ENCODE measurements around the gene SPATA18.

Gene SPATA18

GRCh38 chr4:52099860-52100461, 48.9 kb downstream of the SPATA18 start:
- TF ChIP-seq, protein P1, sequence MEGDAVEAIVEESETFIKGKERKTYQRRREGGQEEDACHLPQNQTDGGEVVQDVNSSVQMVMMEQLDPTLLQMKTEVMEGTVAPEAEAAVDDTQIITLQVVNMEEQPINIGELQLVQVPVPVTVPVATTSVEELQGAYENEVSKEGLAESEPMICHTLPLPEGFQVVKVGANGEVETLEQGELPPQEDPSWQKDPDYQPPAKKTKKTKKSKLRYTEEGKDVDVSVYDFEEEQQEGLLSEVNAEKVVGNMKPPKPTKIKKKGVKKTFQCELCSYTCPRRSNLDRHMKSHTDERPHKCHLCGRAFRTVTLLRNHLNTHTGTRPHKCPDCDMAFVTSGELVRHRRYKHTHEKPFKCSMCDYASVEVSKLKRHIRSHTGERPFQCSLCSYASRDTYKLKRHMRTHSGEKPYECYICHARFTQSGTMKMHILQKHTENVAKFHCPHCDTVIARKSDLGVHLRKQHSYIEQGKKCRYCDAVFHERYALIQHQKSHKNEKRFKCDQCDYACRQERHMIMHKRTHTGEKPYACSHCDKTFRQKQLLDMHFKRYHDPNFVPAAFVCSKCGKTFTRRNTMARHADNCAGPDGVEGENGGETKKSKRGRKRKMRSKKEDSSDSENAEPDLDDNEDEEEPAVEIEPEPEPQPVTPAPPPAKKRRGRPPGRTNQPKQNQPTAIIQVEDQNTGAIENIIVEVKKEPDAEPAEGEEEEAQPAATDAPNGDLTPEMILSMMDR (IDR thresholded peaks at IDR 0.05; ENCODE audit: low read depth, low read length) = no peak
- Histone ChIP-seq H3K36me3 (no peaks in the 10 kb centered on the region; the same call in 1 of the 2 replicates), H3K27ac (no peak overlapping the region), H3K4me3 (ENCODE audit: low read depth, low read length) (no peak overlapping the region), H3K27me3 (ENCODE audit: insufficient read depth, low read depth, severe bottlenecking) (peaks cover 1% of the 10 kb centered on the region), H3K9me3 (ENCODE audit: severe bottlenecking) (no peaks in the 10 kb centered on the region)
- no peak for DNase-seq

DNA sequence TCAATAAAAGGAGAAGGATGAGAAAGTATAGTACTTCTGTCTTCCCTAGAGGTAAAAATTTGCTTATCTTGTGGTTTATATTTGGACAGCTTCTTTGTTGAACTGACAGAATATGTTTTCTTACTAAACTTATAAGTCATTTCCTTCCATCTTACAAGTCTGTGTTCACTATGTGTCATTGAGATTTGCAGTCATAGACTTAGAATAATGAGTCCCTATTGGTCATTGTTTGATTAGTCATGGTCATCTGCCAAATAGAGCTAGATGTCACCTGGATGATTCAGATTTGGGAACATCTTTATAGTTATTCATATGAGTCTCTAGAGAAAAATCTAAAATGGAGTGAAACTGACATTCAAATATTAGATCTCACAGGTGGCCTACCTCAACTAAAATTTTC, 51.5 kb downstream of the SPATA18 start:
- peaks cover 18% of the 10 kb centered on the region for H3K27me3 ChIP-seq (ENCODE audit: insufficient read depth, low read depth, severe bottlenecking)
- no peak overlapping the region for H3K27ac ChIP-seq
- no peaks in the 10 kb centered on the region for H3K36me3 ChIP-seq
- DNase-seq = no peak
- H3K9me3 ChIP-seq (ENCODE audit: severe bottlenecking) = no peaks in the 10 kb centered on the region
- H3K4me3 ChIP-seq (ENCODE audit: low read depth, low read length) = no peak overlapping the region
- TF ChIP-seq, protein P1 (IDR thresholded peaks at IDR 0.05; ENCODE audit: low read depth, low read length) = no peak

GRCh38 chr4:52103319-52103718, 52.2 kb downstream of the SPATA18 start:
- no peak overlapping the region for H3K4me3 ChIP-seq (ENCODE audit: low read depth, low read length)
- TF ChIP-seq, protein P1 (IDR thresholded peaks at IDR 0.05; ENCODE audit: low read depth, low read length) = no peak
- H3K27me3 ChIP-seq (ENCODE audit: insufficient read depth, low read depth, severe bottlenecking) = peaks cover 25% of the 10 kb centered on the region
- H3K27ac ChIP-seq = no peak overlapping the region
- no peaks in the 10 kb centered on the region for H3K36me3 ChIP-seq
- no peak for DNase-seq
- H3K9me3 ChIP-seq (ENCODE audit: severe bottlenecking) = no peaks in the 10 kb centered on the region

DNA sequence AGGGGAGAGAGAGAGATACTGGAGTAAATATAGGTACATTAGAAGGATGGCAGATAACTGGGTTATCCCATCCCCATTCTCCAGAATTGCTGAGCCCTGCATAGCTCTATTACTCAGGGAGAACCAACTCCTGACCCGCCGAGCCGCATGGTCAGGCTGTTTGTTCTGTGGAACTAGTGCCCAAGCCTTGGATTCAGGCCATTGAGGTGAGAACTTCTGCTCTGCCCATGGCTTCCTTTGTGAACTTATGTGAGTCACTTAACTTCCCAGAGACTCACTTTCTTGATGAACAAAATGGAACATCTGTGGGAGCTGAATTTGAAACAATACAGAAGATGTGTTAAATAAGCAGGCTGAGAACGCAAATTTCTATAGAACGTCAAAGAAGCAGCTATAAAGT, 54.2 kb downstream of the SPATA18 start:
- Histone ChIP-seq H3K9me3 (ENCODE audit: severe bottlenecking) (no peaks in the 10 kb centered on the region), H3K4me3 (ENCODE audit: low read depth, low read length) (no peak overlapping the region), H3K27me3 (ENCODE audit: insufficient read depth, low read depth, severe bottlenecking) (peaks cover 39% of the 10 kb centered on the region), H3K36me3 (no peaks in the 10 kb centered on the region), H3K27ac (no peak overlapping the region)
- TF ChIP-seq, protein P1 (IDR thresholded peaks at IDR 0.05; ENCODE audit: low read depth, low read length) = no peak
- DNase-seq = no peak

DNA sequence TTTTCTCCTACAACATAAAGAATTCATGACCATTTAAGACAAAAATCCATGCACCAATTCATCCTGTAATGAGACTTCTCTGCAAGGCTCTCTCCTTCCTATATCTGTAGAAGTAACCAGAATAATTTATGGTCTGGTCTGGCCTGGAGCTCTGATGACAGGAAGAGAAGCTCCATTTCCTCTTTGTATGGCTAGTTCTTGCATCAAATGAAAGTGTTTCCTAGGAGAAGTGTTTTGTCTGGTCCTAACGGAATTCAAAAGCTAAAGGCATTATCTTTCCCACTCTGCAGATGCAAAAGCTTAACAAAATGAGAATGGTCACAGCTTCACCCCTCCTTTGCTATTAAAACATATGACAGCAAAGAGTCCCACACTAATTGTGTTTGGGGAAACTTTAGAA, 55.1 kb downstream of the SPATA18 start:
- no peak for DNase-seq
- Histone ChIP-seq H3K36me3 (no peaks in the 10 kb centered on the region), H3K9me3 (ENCODE audit: severe bottlenecking) (no peaks in the 10 kb centered on the region), H3K27me3 (ENCODE audit: insufficient read depth, low read depth, severe bottlenecking) (peaks cover 40% of the 10 kb centered on the region), H3K4me3 (ENCODE audit: low read depth, low read length) (no peak overlapping the region), H3K27ac (no peak overlapping the region)
- TF ChIP-seq, protein P1 (IDR thresholded peaks at IDR 0.05; ENCODE audit: low read depth, low read length) = no peak

DNA sequence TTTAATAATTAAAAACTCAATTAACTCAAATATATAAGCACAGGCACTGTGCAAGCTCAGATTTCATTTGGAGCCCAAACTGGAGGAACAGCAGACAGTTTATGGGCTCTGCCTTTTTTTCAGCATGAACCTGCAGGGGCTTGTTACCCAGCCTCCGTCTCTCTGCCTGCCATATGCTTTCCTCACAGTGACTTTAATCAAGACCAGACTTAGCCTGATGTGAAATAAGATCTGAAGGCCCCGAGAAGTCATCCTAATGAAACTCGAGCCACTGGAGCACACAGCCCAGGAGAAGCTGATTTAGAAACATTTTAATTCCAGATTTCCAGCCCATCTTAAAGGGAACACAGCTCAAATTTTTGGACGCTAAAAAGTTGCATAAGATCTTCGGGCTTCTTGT, 55.6 kb downstream of the SPATA18 start:
- Histone ChIP-seq H3K36me3 (no peaks in the 10 kb centered on the region), H3K4me3 (ENCODE audit: low read depth, low read length) (no peak overlapping the region), H3K27ac (no peak overlapping the region), H3K27me3 (ENCODE audit: insufficient read depth, low read depth, severe bottlenecking) (peaks cover 43% of the 10 kb centered on the region), H3K9me3 (ENCODE audit: severe bottlenecking) (no peaks in the 10 kb centered on the region)
- TF ChIP-seq, protein P1 (IDR thresholded peaks at IDR 0.05; ENCODE audit: low read depth, low read length) = no peak
- DNase-seq = no peak

Measured in WERI-Rb-1 (cell line).